C1 segment of cervical spinal cord (tissue), 14 donors: ENCODE measurements around the gene VMAC.
"Not testable (repeated sequence)": the region's sequence is repeated elsewhere in the genome, so short reads cannot be mapped to it uniquely, and the experiment has no call there.

ENCODE experiments used
- DNase-seq, 14 donors: peaks; one replicate each; lab custom pipeline; 2025; lab: John Stamatoyannopoulos, UW

VMAC gene

DNA sequence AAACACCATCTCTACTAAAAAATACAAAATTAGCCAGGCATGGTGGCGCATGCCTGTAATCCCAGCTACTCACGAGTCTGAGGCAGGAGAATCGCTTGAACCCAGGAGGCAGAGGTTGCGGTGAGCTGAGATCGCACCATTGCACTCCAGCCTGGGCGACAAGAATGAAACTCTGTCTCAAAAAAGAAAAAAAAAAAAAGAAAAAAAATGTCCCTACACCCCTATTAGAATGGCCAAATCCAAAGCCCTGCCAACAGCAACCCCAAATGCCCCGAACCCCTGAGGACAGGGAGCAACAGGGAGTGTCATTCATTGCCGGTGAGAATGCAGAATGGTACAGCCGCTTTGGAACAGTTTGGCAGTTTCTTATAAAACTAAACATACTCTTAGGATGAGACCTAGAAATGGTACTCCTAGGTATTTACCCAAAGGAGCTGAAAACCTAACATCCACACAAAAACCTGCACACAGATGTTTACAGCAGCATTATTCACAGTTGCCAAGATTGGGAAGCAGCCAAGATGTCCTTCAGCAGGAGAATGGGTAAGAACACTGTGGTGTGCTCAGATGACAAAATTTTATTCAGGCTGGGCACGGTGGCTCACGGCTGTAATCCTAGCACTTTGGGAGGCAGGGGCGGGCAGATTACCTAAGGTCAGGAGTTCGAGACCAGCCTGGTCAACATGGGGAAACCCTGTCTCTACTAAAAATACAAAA is 21.4 kb upstream of the VMAC start:
- DNase-seq, result not testable (repeated sequence)

DNA sequence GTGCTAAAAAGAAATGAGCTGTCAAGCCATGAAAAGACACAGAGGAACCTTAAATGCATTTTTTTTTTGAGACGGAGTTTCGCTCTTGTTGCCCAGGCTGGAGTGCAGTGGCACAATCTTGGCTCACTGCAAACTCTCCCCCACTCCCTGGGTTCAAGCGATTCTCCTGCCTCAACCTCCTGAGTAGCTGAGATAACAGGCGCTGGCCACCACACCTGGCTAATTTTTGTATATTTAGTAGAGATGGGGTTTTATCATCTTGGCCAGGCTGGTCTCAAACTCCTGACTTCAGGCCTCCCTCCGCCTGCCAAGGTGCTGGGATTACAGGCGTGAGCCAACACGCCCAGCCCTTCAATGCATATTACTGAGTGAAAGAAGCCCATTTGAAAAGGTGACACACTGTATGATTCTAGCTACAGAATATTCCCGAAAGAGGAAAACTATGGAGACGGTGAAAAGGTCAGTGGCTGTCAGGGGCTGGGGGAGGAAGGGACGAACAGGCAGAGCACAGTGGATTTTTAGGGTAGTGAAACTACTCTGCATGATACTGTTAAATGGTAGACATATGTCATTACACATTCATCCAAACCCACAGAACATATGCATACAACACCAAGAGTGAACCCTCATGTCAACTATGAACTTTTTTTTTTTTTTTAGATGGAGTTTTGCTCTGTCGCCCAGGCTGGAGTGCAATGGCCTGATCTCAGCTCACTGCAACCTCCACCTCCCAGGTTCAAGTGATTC is 20.4 kb upstream of the VMAC start:
- DNase-seq, result not testable (repeated sequence)

DNA sequence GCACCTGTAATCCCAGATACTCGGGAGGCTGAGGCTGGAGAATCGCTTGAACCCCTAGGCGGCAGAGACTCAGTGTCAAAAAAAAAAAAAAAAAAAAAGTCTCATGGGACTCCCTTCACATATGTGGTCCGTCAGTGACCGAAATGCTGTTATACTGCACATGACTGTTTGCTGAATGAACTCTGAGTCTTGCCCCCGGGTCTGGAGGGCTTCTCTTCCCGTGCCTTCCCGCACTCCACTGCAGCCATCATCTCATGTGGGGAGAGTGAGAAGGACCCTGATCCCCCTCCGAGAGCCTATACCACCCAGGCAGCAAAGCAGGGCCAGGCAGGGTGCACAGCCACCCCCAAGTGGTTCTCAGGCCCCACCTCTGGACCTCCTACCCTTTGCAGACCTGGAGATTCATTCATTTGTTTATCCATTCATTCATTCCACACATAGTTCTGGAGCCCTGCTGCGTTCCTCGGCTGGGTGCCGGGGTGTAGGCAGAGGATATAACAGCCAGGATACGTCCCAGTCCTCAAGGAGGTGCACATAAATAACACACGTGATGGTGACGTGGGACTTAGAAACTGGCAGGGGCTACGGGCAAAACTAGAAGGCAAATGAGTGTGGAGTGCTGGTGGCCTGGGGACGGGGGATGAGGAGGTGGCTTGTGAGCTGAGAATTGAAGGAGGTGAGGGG is 15.2 kb upstream of the VMAC start:
- no peak for DNase-seq

DNA sequence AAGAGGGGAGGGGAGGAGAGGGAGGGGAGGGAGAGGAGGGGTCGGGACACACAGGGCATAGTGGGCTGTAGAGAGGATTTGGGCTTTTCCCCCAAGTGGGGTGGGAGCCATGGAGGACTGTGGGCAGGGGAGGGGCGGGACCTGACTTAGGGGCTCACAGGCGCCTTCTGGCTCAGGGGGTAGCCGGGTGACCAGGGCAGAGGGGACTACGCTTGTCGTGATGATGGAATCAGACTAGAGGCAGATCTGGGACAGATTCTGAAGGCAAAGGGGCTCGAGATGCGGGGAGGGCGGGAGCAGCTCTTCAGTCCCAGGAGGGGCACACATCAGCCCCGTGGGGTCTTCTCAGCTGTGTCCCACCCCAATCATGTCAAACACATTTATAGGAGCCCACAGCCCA is 14.6 kb upstream of the VMAC start:
- DNase-seq, result no peak

DNA sequence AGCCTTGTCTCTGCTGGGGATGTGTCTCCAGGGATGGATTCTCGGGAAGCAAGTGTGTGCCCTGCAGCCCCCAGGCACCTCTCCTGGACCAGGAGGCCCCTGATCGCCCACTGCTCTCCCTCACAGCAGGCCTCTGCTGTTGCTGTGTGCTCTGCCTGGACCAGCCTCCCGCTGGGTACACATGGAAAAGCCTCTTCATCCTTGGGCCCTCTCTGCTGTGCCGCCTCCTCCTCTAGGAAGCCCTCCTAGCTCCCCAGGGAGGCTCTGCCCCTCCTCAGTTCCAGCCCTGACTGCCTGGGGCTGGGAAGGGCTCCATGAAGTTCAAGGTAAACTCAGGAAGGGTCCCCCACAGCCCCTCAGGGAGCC is 13.1 kb upstream of the VMAC start:
- DNase-seq, result no peak

DNA sequence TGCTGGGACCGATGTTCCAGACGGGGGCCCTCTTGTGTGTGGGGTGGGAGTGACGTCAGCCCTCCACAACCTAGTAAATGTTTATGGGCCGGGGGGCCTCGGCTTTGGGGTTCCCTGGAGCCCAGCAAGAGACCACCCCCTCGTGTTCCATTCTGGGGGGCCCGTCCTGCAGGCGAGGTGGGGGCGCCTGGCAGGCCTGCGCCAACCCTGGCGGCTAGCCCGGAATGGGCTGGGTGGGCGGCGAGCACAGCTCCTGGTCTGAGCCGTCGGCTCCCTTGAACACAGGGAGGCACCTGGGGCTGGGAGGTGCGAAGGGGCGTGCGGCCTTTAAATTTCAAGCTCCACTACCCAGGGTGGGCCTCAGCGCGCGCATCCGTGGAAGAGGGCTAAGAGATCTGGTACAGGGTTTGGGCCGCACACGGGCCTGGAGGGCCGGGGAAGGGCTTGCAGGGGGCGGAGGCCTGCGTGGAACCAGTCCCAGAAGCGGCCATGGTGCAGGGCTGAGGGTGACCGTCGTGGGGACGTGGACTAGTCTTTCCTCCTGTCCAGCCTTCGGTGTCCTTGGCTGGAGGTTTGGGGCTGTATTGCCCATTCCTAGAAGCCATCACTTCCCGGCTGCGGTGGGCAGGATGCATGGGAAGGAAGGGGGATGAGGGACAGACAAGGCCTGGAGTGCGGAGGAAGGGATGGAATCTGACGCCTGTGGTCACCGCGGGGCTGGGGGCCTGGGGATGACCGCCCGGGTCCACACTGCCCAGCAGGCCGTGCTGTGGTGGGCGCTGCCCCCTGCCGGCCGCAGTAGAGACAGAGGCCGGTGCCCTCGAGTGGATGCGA is 12.5 kb upstream of the VMAC start:
- peak in 6 of 14 donors; percentile 5 to 42 (median 18) for DNase-seq

DNA sequence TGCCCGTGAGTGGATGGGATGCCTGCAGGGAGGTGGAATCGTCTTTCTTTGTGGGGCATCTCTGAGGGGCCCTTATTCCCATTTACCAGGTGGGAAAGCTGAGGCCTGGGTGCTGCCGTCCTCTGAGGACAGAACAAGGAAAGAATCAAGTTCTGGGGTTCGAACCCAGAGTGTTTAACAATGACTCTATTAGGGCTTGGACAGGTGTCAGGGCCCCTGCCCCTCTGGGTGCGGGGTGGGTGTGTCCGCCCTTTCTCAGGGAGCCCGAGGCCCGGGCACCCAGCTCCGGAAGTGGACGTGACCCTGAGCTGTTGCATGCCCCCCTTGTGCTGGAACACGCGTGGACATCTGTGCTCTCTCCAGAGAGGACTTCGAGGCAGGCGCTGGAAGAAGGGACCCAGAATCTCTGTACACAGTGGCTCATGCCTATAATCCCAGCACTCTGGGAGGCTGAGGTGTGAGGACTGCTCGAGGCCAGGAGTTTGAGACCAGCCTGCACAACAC is 11.8 kb upstream of the VMAC start:
- no peak for DNase-seq

DNA sequence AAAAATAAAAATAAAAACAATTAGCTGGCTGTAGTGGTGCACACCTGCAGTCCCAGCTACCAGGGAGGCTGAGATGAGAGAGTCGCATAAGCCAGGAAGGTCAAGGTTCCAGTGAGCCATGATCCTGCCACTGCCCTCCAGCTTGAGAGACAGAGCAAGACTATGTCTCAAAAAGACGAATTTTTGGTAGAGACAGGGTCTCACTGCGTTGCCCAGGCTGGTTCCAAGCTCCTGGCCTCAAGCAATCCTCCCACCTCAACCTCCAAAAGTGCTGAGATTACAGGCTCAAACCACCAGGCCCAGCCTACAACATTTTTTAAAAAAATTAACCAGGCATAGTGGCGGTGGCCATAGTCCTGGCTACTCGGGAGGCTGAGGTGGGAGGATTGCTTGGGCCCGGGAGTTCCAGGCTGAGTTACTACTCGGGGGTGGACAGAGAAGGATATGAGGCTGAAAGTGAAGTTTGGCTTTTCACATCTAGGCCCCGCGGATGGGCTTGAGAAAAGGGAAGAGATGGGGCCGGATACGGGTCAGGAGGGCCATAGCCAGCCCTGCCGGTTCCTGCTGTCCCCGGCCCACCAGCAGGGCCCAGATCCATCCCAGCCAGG is 11.3 kb upstream of the VMAC start:
- DNase-seq, result no peak

DNA sequence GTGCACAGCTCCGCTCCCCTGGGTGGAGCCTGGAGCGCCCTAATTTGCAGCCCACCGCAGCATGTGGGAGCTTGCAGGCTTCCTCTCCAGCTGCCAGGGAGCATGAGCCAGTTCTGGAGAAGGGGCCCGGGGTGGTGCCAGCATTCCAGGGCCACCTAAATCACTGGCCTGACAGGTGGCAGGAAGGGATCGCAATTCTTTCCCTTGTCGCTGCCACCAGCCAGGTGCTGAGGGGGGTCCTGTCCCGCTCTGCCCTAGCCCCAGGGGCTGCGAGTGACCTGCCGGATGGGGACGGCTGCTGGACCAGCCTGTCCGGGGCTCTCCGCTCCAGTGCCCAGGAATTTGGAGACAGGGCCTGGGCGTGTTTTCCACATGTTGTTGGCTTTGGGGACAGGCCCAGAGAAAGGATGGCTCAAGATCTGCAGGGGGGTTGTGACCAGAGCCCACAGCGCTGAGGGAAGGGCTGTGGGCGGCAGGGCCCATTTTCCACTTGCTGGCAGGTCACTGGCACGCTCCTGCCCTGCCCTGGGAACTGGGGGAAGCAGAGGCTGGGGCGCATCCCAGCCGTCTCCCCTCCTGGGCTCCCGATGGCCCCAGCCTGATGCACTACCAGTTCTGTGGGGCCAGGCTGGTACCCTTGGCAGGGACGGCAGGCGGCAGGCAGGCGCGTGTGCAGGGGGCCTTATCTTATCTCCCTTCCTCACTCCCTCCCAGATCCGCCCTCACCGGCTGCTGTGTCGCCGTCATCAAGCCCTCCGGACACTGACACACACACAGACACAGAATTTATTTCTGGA is 10.6 kb upstream of the VMAC start:
- DNase-seq, result no peak

DNA sequence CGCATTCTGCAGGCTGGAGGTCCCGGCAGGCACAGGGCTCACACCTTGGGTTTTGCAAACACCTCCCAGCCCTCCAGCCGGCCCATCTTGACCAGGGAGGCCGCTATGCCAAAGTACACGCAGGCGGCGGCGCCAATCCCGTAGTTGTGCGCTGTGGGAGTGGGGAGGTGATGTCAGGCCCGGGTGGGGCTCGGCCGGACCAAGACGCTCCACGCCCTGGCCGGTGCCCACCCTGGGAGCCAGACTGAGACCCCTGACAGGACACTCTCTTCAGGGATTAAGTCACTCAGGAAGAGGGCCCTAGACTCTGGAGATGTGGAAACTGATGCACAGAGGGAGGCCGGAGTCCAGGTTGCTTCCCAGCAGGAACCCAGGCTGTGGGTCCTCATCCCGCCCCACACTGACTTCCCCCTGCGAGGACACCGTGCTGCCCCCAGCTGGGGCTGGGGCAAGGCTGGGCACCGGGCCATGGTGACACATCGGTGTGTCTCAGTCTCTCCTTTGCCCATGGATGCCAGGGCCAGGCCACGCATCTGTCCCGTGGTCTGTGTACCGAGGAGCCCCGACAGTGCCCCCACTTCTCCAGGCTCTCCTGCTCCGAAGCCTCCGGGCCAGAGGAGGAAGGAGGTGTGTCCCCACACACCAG is 9.8 kb upstream of the VMAC start:
- DNase-seq, result no peak

DNA sequence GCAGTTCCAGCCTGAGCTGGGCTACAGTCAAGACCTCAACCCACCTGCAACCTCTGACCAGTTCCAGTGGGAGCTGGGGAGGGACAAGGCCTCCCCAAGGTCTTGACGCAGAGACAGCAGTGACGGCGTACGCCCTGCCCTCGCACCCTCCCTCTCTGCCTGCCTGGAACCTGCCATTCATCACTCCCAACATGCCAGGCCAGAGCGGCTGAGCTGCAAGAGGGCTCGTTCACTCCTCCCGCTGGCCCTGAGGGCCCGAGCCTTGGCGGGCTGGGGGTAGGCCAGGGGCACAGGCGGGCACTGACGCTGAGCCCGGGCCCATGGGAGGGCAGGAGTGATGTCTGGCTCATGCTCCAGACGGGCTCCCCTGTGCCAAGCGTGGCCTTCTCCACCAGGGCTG is 9.3 kb upstream of the VMAC start:
- DNase-seq, result no peak

DNA sequence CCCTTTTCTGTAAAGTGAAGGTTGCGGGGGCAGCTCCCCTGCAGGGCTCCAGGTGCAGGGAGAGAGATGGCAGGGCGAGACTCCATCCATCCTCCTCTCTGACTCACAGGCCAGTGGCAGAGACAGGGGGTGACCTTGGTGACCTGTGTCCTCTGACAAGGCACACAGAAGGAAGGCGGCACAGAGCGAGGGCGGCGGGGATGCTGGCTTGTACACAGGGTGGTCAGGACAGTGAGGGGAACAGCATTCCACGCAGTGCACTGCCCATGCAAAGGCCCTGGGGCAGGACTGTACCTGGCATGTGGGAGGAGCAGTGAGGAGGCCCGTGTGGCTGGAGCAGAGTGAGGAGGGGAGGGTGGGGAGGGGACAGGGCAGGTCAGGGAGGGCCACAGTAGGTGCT is 8.8 kb upstream of the VMAC start:
- DNase-seq, result no peak

DNA sequence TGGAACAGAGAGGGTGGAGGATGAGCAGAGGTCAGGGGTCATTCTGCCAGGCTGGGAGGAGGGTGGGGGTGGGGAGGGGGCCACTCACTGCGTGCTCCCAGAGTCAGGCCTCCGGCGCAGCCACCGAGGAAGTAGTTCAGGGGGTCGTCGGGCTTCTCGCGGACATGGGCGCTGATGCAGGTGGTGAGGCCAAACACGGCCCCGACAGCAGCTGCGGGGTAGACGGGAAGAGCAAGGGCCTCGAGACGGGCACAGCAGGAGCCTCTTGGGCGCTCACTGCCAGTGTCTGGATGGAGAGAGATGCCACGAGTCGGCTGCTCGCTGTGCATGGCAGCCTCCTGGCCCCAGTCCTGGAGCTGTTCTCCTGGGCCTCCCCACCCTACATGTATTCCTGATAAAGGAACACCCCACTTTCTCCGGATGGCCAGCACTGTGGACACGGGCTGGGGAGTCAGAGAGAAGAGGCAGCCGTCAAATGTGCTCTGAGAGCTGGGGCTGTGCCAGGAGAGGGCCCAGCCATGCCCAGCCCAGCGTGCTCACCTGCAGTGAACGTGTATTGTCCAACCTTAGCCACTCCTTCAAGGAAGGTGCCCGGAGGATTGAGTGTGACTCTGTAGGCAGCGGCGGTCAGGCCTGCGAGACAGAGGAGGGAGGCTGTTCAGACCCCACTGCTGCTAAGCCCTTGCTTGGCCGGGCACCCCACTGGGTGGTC is 8.2 kb upstream of the VMAC start:
- DNase-seq, result no peak

DNA sequence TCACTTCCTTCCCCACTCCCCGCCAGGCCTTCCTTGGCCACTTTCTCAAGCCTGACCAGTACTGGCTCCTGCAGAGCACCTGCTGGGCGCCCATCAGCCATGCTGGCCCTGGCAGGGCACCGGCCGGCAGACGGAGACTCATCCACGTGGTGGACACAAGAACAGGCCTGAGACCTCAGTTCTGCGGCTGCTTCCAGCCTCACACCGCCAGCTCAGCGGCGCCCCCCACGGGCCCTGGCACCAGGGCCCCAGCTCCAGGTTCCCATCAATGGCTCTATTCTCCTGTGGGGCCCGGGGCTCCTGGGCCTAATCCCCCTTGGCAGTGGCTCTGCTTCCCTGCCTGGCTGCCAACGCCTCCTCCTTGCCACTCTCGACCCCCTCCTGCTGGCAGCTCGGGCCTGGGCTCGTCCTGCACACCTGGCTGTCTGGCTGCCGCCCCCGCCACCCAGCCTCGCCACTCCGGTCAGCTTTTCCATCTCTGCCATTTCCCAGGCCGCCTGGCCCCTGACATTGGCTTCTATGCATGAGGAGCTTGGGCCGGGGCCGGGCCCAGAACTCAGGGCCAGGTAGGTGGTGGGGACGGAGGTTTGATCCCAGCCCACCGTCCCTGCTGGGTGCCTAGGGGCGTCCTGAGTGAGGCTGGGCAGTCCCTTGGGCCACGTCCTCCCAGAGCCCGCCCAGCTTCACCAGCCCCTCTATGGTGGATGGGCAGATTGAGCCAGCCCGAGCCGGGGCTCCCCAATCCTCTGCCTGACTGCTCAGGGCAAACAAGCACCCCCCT is 7.3 kb upstream of the VMAC start:
- peak in 1 of 14 donors; percentile 32 for DNase-seq

DNA sequence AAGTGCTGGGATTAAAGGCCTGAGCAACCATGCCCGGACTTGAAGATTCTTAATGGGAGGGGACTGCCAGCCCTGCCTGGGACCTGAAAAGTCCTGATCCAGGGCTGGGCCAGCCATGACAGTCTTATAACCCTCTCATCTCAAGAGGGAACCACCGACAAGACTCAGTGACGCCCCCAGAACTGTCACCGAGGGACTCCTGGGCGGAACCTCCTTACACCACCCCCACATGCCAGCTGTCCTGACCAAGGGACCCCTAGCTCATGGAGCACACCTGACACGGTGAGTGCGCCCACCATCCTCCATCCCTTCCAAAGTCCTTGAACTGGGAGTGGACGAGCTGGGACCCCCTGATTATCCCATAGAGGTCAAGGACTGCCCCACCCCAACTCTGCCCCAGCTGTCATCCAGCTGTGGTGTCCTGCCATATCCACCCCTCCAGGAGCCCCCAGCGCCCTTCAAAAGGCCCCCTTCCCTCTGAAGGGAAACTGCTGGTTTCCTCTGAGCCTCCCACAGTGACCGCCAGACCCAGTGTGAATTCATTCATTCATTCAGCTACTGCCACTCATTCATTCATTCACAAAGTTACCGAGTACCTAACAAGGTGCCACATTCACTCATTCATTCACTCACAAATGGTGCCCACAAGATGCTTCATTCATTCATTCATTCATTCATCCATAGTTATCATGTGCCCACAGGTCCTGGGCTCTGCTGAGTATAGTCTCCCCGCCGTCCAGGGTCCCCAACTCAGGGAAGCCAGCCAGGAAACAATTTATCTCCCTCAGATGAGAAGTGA is 4.7 kb upstream of the VMAC start:
- DNase-seq, result no peak

DNA sequence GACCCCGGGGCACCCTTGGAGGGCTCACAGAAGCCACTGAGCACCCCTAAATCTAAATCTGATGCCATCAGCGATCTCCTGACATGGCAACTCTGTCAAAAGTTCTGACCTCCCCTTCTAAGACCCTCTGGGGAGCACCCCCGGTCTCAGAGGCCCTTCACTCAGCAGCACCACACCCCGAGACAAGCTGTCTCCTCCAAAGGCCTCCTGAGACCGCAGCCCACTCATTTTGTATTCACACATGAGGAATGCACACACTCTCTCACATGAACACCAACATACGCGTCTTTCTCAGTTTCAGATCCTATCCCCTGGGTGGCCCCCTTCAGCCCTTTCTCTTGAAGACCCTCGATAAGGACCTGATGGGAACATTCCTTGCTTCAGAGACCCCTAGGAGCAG is 3.7 kb upstream of the VMAC start:
- no peak for DNase-seq

DNA sequence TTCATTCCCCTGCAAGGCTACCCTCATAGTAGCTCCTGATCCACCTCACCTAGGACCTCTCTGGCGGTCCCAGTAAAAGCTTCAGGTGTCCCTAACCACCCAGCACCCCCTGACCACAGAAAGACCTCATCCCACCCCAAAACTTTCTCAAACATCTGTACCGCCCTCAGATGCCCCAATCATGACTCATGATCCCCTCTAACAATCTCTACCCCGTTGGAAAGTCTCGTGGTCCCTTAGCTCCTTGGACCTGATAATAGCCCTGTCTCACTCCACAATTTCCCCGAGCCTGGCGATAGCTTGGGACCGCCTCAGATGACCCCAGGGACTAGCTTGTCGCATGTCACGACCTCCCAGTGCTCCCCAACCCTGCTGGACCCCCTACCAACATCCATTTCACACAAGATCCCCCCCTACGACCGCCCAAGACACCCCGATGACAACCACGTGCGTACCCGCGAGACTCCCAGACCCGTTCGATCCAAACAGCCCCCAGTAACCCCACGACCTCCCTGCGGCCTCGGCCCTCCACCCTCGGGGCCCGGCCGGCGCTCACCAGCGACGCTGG is 1.5 kb upstream of the VMAC start:
- DNase-seq, result no peak
